NT2/D1 (cell line): ENCODE measurements around the gene IQSEC3.

Experiments used
- YY1 ChIP-seq: IDR thresholded peaks from 2 replicates; pipeline ENCODE4 v1.6.1; 2011; ENCODE audit not compliant: insufficient read length, insufficient read depth
- ZNF274 ChIP-seq: IDR thresholded peaks from 2 replicates; pipeline ENCODE4 v1.6.1; 2011; ENCODE audit warnings: mild to moderate bottlenecking, low read depth, low read length

DNA sequence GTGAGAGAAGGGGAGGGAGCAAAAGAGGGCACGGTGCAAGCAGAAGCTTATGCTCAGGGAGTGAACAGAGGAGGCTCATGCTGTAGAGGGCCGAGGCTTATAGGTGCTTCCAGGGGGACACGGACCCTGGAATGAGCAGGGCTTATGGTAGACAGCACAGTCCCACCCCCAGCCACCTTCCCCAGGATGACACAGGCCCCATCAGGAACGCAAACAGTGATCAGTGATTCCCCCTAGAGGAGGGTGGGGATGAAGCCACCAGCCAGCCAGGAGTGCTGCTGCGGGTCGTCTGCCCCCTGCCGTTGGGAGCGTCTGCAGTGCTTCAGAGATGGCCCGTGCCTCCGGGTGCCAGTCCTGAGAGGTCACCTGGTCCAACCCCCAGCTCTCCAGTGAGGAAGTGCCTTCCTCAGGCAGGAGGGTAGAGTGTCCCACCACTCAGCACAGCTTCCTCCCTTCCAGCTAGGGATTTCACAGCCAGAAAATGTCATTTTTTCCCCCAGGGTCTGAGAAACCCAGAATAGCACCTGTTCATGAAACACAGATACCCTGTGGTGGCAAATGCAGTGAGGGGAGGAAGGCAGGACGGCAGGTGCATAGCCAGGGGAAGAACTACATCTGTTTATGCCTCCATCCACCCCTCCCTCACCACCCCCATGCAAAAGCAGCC is 86.6 kb downstream of the IQSEC3 start:
- TF ChIP-seq ZNF274 (no peak), YY1 (no peak)
